ENCODE measurements around the gene SPRR3. TPM values are rescaled to one million over a fixed set of nuclear protein-coding genes. Genes with fewer than 3 reads are reported as not detected.

The SPRR3 gene
- total RNA-seq, 1 donor from 2014 or later, result not detected

- H3K9me3 Mint-ChIP-seq (ENCODE audit: unreplicated experiment), result no peaks in the 10 kb centered on the region
- no peak for TF ChIP-seq CTCF (IDR thresholded peaks at IDR 0.05; ENCODE audit: unreplicated experiment)
- no peak overlapping the region for H3K4me3 Mint-ChIP-seq (ENCODE audit: unreplicated experiment)
- no peaks in the 10 kb centered on the region for H3K36me3 Mint-ChIP-seq (ENCODE audit: low read depth, unreplicated experiment)
- no peaks in the 10 kb centered on the region for H3K27me3 Mint-ChIP-seq (ENCODE audit: unreplicated experiment)
- DNase-seq (ENCODE audit: low spot score), result no peak
- H3K4me1 Mint-ChIP-seq (ENCODE audit: unreplicated experiment), result no peaks in the 10 kb centered on the region
- no peak overlapping the region for H3K27ac Mint-ChIP-seq (ENCODE audit: unreplicated experiment)
Observed at GRCh38 chr1:152981146-152981871, 20.2 kb upstream of the SPRR3 start.

GRCh38 chr1:152982076-152982475 is 19.5 kb upstream of the SPRR3 start:
- H3K4me1 Mint-ChIP-seq (ENCODE audit: unreplicated experiment), result no peaks in the 10 kb centered on the region
- no peaks in the 10 kb centered on the region for H3K36me3 Mint-ChIP-seq (ENCODE audit: low read depth, unreplicated experiment)
- TF ChIP-seq CTCF (IDR thresholded peaks at IDR 0.05; ENCODE audit: unreplicated experiment), result no peak
- H3K27me3 Mint-ChIP-seq (ENCODE audit: unreplicated experiment), result peaks cover 1% of the 10 kb centered on the region
- DNase-seq (ENCODE audit: low spot score), result no peak
- H3K4me3 Mint-ChIP-seq (ENCODE audit: unreplicated experiment), result no peak overlapping the region
- H3K9me3 Mint-ChIP-seq (ENCODE audit: unreplicated experiment), result no peaks in the 10 kb centered on the region
- H3K27ac Mint-ChIP-seq (ENCODE audit: unreplicated experiment), result no peak overlapping the region

GRCh38 chr1:152983234-152983633 is 18.3 kb upstream of the SPRR3 start:
- Mint-ChIP-seq H3K9me3 (ENCODE audit: unreplicated experiment) (no peaks in the 10 kb centered on the region), H3K4me1 (ENCODE audit: unreplicated experiment) (no peaks in the 10 kb centered on the region), H3K27me3 (ENCODE audit: unreplicated experiment) (peaks cover 1% of the 10 kb centered on the region), H3K4me3 (ENCODE audit: unreplicated experiment) (no peak overlapping the region), H3K27ac (ENCODE audit: unreplicated experiment) (no peak overlapping the region), H3K36me3 (ENCODE audit: low read depth, unreplicated experiment) (no peaks in the 10 kb centered on the region)
- no peak for DNase-seq (ENCODE audit: low spot score)
- no peak for TF ChIP-seq CTCF (IDR thresholded peaks at IDR 0.05; ENCODE audit: unreplicated experiment)

- no peak within 1 kb of the TSS for H3K27ac Mint-ChIP-seq (ENCODE audit: unreplicated experiment)
- H3K36me3 Mint-ChIP-seq (ENCODE audit: low read depth, unreplicated experiment), result no peaks in the 10 kb centered on the region
- H3K4me3 Mint-ChIP-seq (ENCODE audit: unreplicated experiment), result no peak within 1 kb of the TSS
- no peak for TF ChIP-seq CTCF (IDR thresholded peaks at IDR 0.05; ENCODE audit: unreplicated experiment)
- DNase-seq (ENCODE audit: low spot score), result no peak
- no peaks in the 10 kb centered on the region for H3K9me3 Mint-ChIP-seq (ENCODE audit: unreplicated experiment)
- H3K4me1 Mint-ChIP-seq (ENCODE audit: unreplicated experiment), result no peaks in the 10 kb centered on the region
- peaks cover 1% of the 10 kb centered on the region for H3K27me3 Mint-ChIP-seq (ENCODE audit: unreplicated experiment)
Observed at GRCh38 chr1:152983743-152984142, 17.8 kb upstream of the SPRR3 start, which contains the start of gene SPRR1A. Gene SPRR1A, plus strand, starts transcription at chr1:152984081. Its CDS starts 1,150 bp downstream, at chr1:152985231.

- no peak for TF ChIP-seq CTCF (IDR thresholded peaks at IDR 0.05; ENCODE audit: unreplicated experiment)
- H3K4me3 Mint-ChIP-seq (ENCODE audit: unreplicated experiment), result no peak overlapping the region
- no peak overlapping the region for H3K27ac Mint-ChIP-seq (ENCODE audit: unreplicated experiment)
- peaks cover 1% of the 10 kb centered on the region for H3K27me3 Mint-ChIP-seq (ENCODE audit: unreplicated experiment)
- no peaks in the 10 kb centered on the region for H3K4me1 Mint-ChIP-seq (ENCODE audit: unreplicated experiment)
- no peak for DNase-seq (ENCODE audit: low spot score)
- H3K36me3 Mint-ChIP-seq (ENCODE audit: low read depth, unreplicated experiment), result no peaks in the 10 kb centered on the region
- no peaks in the 10 kb centered on the region for H3K9me3 Mint-ChIP-seq (ENCODE audit: unreplicated experiment)
Observed at GRCh38 chr1:152986578-152986977, 15.0 kb upstream of the SPRR3 start.
